ENCODE measurements around the gene PGM2L1.

DNA sequence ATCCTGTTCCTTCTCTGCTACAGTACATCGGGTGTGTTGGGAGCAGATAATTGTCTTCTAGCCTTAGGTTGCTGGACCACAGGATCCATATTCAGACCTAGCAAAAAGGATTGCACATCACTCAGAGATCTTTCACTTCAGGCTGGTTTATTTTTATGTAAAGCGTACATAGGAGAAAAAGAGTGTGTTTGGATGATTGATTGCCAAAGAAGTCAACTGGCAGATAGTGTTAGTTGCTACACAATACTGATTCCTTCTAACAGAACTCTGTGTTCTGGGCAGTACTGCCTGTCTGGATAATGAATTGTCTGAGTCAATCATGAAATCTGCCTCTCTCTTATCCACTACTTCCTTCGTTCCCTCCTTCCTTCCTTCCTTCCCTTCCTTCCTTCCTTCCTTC, 31.0 kb upstream of the PGM2L1 start:
- TF ChIP-seq TARDBP (IDR thresholded peaks at IDR 0.05) = no peak
- no peak for TF ChIP-seq BHLHE40 (IDR thresholded peaks at IDR 0.05; ENCODE audit: borderline replicate concordance)
- no peak for TF ChIP-seq ELF4 (IDR thresholded peaks at IDR 0.05)
- TF ChIP-seq SP1 (IDR thresholded peaks at IDR 0.05) = no peak
- no peak for TF ChIP-seq FOXK2 (IDR thresholded peaks at IDR 0.05)
- no peak for TF ChIP-seq LEF1 (IDR thresholded peaks at IDR 0.05; ENCODE audit: borderline replicate concordance)
- TF ChIP-seq FOXM1 (IDR thresholded peaks at IDR 0.05; ENCODE audit: borderline replicate concordance) = no peak
- TF ChIP-seq FOXA1 (IDR thresholded peaks at IDR 0.05) = no peak
